NCI-H69 (cell line): Measurements from ENCODE around the gene STK4.

Experiments used
- DNase-seq: peaks from one replicate; lab custom pipeline; 2025; lab: John Stamatoyannopoulos, UW

The STK4 gene

DNA sequence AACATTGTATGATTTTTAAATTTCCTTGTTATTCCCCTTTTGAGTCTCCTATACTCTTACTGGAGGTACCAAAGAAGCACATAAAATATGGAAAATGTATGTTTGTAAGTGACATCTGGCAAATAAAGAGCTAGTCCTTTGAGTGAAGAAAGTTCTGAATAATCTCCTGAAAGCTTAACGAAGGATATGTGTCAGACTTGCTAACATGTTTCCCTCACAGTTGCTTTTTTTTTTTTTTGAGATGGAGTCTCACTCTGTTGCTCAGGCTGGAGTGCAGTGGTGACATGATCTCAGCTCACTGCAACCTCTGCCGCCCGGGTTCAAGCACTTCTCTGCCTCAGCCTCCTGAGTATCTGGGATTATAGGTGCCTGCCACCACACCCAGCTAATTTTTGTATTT lies 63.6 kb downstream of the STK4 start:
- DNase-seq: no peak

- peak; percentile 69 for DNase-seq
Measured at GRCh38 chr20:45032276-45032675, 66.0 kb downstream of the STK4 start.

GRCh38 chr20:45032781-45033180 lies 66.5 kb downstream of the STK4 start:
- DNase-seq: no peak

GRCh38 chr20:45034436-45034835 lies 68.1 kb downstream of the STK4 start:
- no peak for DNase-seq

GRCh38 chr20:45036044-45036755 lies 69.9 kb downstream of the STK4 start:
- no peak for DNase-seq

DNA sequence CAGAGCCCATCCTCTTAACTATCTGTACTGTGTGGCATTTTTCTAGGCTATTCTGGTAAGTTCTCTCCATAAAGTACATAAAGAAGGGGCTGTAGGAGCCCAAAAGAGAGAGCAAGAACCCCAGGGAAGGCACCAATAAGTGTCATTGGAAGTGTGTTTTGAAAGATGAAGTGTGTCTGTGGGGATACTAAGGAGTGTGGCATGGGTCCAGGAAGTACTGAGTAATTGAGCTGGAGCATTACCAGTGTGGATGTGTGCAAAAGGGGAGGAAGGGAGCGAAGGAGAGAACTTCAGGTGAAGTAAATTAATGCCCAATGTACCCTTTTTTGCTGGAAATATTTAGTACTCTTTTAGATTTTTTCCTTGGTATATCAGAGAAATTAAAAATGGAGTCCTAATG lies 70.7 kb downstream of the STK4 start:
- DNase-seq: peak; percentile 39

DNA sequence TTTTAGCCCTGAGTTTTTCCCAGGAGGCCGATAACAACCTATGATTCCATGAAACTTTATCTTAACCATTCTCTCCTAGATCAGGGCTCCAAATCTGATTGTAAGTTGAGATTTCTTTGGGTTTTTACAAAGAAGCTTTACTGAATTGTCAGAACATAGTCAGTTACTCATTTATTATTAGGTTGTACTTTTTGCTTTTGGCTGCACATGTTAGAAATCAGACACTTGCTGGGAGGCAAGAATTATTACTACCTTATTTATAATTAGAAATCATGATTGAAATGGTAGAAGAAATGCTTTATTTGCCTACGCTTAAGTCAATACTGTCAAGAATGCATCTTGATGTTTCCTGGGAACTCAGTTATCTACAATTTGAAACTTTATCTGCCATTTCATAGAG lies 71.3 kb downstream of the STK4 start:
- no peak for DNase-seq

DNA sequence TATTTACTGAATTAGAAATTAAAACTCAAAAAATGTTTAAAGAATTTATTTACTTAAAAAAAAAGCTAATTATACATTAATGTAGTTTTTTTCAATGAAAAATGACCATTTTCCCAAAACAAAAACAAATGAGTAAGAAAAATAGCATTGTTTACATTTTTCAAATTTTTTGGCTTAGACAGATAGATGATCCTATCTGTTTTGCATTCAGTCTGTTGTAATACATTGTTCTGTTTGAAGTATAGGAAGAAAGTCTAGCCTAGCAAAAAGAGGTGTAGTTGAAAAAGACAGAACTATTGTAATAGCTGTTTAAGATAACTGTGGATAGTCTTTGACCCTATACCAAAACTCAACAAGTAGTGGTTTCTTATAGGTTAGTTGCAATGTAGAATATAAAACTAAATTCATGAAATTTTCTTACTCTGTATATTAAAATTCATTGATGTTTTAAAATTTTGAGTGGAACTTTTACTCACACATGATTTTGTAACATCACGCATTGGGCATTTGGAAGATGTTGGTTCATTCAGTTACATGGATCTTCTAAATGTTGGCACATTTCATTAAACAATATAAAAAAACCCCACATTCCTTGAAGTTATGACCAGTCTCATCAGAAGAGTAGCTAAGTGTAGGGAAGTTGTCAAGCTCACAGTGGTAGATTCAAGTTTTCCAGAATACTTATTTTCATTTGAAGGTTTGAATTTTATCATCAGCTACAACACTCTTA lies 72.6 kb downstream of the STK4 start:
- DNase-seq: no peak

DNA sequence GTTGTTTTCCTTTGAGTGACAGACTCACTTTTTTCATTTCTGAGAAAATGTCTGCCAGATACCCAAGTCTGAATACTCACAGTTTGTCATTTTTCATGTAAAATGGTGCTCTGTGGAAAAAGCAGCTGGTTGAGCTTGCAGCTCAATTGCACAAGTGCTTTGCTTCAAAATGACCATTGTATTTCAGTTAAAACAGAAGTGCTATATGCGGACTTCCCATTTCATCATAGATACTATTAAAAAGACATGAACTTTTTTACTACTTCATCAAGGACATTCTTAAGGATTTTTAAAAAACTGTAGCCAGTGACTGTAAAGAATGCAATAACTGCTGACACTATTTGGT lies 73.1 kb downstream of the STK4 start:
- no peak for DNase-seq

DNA sequence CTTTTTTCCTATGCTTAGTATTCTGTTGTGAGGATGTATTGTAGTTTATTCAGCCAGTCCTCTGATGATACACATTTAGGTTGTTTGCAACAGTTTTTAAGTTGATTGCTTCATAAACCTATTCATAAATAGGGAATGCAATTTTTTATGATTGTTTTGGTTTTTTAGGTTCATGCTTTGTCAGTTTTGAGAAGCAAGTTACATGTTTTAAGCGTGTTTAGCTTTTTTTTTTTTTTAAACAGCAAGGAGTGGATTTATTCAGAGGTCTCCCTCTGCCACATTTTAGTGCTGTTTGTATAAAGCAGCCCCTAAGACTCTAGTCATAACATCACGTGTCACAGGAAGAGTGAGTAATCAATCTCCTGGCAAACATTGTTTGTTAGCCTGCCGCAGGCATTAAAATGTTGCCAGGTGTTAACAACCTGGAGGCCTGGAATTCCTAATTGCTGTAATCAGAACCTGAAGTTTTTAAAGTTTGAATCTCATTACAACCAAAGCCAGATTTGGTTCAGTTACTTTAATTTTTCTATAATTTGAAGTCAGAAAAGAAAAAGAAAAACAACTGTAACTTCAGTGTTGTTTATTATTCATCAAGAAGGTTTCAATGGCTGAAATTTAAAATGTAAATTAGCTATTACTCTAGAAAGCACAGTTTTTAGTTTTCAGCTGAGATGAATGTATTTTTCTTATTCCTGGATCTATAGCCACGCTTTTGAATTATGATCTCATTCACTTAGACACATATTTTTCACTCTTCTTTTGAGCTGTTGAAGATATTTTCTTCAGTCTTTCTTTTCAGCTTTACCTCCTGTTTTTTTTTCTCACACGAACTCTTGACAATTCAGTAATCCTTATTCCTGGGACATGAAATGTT lies 75.4 kb downstream of the STK4 start:
- DNase-seq: peak; percentile 85

DNA sequence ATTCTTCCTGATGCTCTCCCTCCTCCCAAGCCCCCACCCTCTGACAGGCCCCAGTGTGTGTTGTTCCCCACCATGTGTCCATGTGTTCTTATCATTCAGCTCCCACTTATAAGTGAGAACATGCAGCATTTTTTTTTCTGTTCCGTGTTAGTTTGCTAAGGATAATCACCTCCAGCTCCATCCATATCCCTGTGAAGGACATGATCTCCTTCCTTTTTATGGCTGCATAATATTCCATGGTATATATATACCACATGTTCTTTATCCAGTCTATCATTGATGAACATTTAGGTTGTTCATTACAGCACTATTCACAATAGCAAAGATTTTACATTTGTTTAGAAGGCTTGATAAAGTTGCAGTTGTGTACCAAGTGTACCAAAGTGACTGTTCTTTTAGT lies 76.7 kb downstream of the STK4 start:
- DNase-seq: no peak

- peak; percentile 78 for DNase-seq
Measured at GRCh38 chr20:45044084-45044573, 77.8 kb downstream of the STK4 start.

GRCh38 chr20:45044601-45045000 lies 78.3 kb downstream of the STK4 start:
- DNase-seq: no peak

DNA sequence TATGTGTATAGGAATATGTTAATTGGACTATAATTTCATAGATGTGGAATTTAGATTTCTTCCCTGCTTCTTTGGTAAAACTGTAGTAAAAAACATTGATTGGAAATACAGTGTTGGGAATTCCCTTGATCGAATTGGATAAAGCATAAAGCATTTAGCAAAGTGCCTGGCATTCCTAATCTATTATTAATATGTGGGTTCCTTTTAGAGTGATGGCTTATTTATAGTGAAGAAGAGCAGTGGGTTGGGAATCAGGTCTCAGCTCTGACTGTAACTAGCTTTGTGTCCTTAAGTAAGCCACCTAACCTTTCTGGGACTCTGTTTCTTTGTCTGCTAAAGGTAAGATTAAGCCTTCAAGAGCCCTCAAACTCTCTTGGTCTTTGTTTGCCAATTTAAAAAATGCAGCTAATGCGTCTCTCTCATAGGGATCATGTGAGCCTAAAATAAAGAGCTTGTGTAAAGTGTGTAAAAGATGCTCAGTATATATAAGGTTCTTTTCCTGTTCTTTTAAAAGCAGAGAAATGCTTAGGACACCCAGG lies 81.3 kb downstream of the STK4 start:
- no peak for DNase-seq

DNA sequence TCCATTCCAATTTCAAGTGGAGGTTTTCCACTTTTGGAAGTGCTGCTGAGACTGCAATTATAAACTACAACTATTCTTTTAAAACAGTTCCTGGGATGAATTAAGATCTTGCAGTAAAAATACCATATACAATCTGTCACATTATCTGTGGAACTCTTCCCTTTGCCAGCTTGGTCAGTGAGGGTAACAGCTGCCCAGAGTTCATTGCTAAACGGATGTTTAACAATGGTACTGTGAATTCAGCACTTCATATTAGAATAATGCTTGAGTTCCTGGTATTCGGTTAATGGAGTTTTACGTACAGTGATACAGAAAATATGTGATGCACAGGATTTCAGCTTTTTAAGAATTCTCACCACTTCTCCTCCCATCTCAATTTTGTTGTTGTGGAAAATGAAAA lies 83.1 kb downstream of the STK4 start:
- DNase-seq: no peak

DNA sequence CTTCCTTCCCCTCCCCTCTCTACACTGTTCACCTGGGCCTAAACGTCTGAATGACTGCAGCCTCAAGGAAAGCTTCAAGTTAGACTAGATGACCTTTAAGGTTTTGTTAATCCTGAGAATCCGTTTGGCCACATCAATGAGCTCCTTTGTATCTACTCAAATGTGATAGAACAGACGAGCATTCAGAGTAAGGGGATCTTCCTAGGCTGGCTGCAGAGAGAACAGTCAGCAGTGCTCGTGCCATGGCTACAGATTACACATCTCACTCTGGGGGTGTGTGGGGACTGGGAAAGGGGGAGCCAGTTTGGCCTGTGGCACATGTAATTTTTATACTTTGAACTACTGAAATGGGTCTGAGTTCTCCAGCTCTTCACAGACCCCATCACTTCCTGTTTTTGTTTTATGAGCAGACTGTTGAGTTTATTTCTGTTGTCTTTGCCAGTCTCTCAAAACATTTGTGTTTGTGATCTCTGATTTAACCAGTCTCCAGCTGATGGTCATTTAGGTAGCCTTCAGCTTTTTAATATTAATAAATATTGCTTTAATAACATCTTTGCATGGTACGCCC lies 83.7 kb downstream of the STK4 start:
- no peak for DNase-seq

- no peak for DNase-seq
Measured at GRCh38 chr20:45051204-45052060, 85.1 kb downstream of the STK4 start.

DNA sequence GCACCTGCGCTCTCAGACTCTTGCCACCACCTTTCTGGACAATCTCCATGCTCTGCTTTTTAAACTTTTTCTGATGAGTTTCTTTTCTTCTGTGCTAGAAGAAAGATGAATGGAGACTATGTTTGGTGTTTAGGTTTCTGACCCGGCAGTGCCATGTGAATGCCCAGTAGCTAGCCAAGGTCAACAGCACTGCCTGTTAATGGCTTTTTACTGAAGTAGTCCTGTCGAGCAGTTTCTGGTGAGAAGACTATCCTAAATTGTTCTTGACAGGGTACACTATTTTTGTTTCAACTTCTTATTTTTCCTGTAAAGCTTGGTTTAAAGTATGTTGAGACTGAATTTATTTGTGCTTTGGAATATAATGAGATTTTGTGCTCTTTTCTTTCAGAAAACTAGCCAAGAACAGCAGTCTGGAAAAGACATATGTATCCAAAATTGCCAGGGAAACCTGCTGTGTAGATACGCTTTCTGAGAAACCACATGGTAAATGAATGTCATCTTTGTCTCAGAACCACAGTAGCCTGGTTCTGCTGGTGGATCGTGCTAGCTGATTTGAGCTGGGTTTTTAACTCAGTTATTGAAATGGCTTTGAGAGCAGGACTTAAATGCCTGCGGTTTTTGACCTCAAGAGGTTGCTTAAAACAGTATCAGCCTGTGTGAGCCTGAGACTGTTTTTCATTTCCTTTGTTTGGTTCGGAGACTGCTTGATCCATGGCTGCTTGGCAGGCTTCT lies 86.6 kb downstream of the STK4 start:
- DNase-seq: no peak

GRCh38 chr20:45053430-45054351 lies 87.4 kb downstream of the STK4 start:
- DNase-seq: no peak
